Esophagus mucosa (tissue), 1 donor: ENCODE results near the gene OR10A6. TPM values are rescaled to one million over a fixed set of nuclear protein-coding genes. Genes with fewer than 3 reads are reported as not detected.

Experiments used
- total RNA-seq: library from RNA; stranded (reverse); gene quantifications from one replicate; pipeline ENCODE4 v1.2.4, GENCODE V29; 2023
- donor health status: DM: yes; HTN: yes; CAD: no.

The OR10A6 gene
- total RNA-seq, 1 donor from 2014 or later: not detected

Other genes starting within 250 kb of the OR10A6 start
- gene OVCH2, start 224.8 kb downstream of the OR10A6 start, total RNA-seq: 0.44 TPM
- not detected for gene OR5P2, start 134.3 kb downstream of the OR10A6 start, total RNA-seq
- gene OR5P3, start 100.4 kb downstream of the OR10A6 start, total RNA-seq: not detected
- not detected for gene OR10A3, start 10.4 kb upstream of the OR10A6 start, total RNA-seq
- not detected for gene NLRP10, start 34.2 kb upstream of the OR10A6 start, total RNA-seq
- gene EIF3F, start 56.1 kb upstream of the OR10A6 start, total RNA-seq: 206 TPM
- 1.00 TPM for gene TUB, start 149.9 kb upstream of the OR10A6 start, total RNA-seq
- gene RIC3, start 237.8 kb upstream of the OR10A6 start, total RNA-seq: 4.7 TPM